Measurements from ENCODE around the gene FMNL3. TPM values are rescaled to one million over a fixed set of nuclear protein-coding genes. Genes with fewer than 3 reads are reported as not detected.

The FMNL3 gene
- total RNA-seq, 1 donor = 24.6 TPM

DNA sequence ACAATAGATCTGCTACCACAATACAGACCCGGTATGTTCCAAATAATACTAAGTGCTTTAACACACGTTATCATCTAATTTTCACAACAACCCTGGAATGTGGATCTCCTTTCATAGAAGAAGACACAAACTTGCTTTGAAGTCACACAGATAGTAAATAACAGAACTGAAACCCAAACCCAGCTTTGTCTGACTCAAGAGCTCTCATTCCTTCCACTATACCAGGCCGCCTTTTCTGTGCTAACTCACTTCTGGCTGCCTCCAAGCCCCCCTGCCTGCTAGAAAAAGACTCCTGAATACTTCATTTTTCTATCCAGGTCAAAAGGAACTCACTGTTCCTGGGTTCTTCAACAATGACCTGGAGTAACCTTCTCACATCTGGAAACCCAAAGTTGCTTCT lies 46.0 kb downstream of the FMNL3 start:
- Histone ChIP-seq H4K20me1 (ENCODE audit: insufficient read depth, low read length) (no peaks in the 10 kb centered on the region), H3K9me3 (ENCODE audit: low read depth, low read length) (no peaks in the 10 kb centered on the region), H3K79me2 (ENCODE audit: insufficient read depth, low read length) (peaks cover 21% of the 10 kb centered on the region), H3K27ac (ENCODE audit: low read depth, low read length) (no peak overlapping the region), H3K4me1 (ENCODE audit: insufficient read depth, low read length) (peaks cover 29% of the 10 kb centered on the region), H3K36me3 (ENCODE audit: insufficient read depth, low read length) (peaks cover 42% of the 10 kb centered on the region), H2AFZ (ENCODE audit: low read length) (no peak overlapping the region), H3K4me3 (ENCODE audit: insufficient read depth, low read length) (no peak overlapping the region), H3K4me2 (ENCODE audit: insufficient read depth, low read length) (no peak overlapping the region), H3K27me3 (ENCODE audit: insufficient read depth, low read length) (no peaks in the 10 kb centered on the region)
- TF ChIP-seq, protein P1, sequence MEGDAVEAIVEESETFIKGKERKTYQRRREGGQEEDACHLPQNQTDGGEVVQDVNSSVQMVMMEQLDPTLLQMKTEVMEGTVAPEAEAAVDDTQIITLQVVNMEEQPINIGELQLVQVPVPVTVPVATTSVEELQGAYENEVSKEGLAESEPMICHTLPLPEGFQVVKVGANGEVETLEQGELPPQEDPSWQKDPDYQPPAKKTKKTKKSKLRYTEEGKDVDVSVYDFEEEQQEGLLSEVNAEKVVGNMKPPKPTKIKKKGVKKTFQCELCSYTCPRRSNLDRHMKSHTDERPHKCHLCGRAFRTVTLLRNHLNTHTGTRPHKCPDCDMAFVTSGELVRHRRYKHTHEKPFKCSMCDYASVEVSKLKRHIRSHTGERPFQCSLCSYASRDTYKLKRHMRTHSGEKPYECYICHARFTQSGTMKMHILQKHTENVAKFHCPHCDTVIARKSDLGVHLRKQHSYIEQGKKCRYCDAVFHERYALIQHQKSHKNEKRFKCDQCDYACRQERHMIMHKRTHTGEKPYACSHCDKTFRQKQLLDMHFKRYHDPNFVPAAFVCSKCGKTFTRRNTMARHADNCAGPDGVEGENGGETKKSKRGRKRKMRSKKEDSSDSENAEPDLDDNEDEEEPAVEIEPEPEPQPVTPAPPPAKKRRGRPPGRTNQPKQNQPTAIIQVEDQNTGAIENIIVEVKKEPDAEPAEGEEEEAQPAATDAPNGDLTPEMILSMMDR (IDR thresholded peaks at IDR 0.05; ENCODE audit: extremely low read depth, low read depth, low read length) = no peak
- DNase-seq (ENCODE audit: insufficient read length, low spot score, missing footprints) = no peak

DNA sequence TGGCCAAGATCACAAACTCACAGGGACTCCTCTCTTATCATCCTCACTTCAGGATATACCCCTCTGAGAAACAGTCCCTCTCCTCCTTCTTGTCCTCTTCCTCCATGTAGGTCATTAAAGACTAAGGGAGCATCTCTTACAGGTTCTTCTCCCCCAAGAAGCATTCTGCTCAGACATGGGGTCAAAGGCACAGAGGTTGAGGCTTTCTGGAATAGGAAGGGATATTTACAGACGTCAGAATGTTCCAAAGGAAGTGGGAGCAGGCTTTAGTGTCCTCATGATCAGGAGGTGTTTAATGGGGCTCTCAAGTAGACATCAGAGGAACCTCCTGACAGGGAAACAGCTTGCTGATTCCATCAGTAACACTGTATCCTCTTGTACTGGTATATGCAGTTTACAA lies 47.5 kb downstream of the FMNL3 start:
- Histone ChIP-seq H4K20me1 (ENCODE audit: insufficient read depth, low read length) (no peaks in the 10 kb centered on the region), H3K4me1 (ENCODE audit: insufficient read depth, low read length) (peaks cover 20% of the 10 kb centered on the region), H3K36me3 (ENCODE audit: insufficient read depth, low read length) (peaks cover 47% of the 10 kb centered on the region), H3K4me3 (ENCODE audit: insufficient read depth, low read length) (no peak overlapping the region), H3K4me2 (ENCODE audit: insufficient read depth, low read length) (no peak overlapping the region), H2AFZ (ENCODE audit: low read length) (no peak overlapping the region), H3K27me3 (ENCODE audit: insufficient read depth, low read length) (no peaks in the 10 kb centered on the region), H3K9me3 (ENCODE audit: low read depth, low read length) (no peaks in the 10 kb centered on the region), H3K27ac (ENCODE audit: low read depth, low read length) (no peak overlapping the region), H3K79me2 (ENCODE audit: insufficient read depth, low read length) (peaks cover 12% of the 10 kb centered on the region)
- TF ChIP-seq, protein P1 (IDR thresholded peaks at IDR 0.05; ENCODE audit: extremely low read depth, low read depth, low read length) = no peak
- DNase-seq (ENCODE audit: insufficient read length, low spot score, missing footprints) = no peak

DNA sequence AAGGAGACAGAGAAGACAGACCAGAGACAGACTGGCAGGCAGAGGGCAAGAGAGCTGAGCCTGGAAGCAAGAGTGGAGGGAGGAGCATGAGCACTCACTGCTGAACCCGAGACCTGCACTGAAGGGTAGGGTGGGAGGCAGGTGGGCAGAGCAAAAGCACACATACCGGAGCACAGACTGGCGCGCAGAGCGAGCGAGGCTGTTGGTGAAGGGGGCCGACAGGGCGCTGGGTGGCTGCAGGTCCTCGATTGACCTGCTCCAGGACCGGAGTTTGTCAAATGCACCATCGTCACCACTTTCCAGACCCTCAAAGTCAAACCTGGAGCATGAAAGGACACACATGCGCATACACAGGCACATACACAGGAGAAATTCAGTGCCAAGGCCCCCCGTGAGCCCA lies 48.9 kb downstream of the FMNL3 start:
- H3K27ac ChIP-seq (ENCODE audit: low read depth, low read length) = no peak overlapping the region
- H3K27me3 ChIP-seq (ENCODE audit: insufficient read depth, low read length) = no peaks in the 10 kb centered on the region
- TF ChIP-seq, protein P1 (IDR thresholded peaks at IDR 0.05; ENCODE audit: extremely low read depth, low read depth, low read length) = no peak
- no peaks in the 10 kb centered on the region for H3K9me3 ChIP-seq (ENCODE audit: low read depth, low read length)
- no peak overlapping the region for H3K4me3 ChIP-seq (ENCODE audit: insufficient read depth, low read length)
- H3K4me1 ChIP-seq (ENCODE audit: insufficient read depth, low read length) = peaks cover 9% of the 10 kb centered on the region
- peaks cover 6% of the 10 kb centered on the region for H3K79me2 ChIP-seq (ENCODE audit: insufficient read depth, low read length)
- H4K20me1 ChIP-seq (ENCODE audit: insufficient read depth, low read length) = no peaks in the 10 kb centered on the region
- H3K4me2 ChIP-seq (ENCODE audit: insufficient read depth, low read length) = no peak overlapping the region
- no peak overlapping the region for H2AFZ ChIP-seq (ENCODE audit: low read length)
- H3K36me3 ChIP-seq (ENCODE audit: insufficient read depth, low read length) = peaks cover 61% of the 10 kb centered on the region
- no peak for DNase-seq (ENCODE audit: insufficient read length, low spot score, missing footprints)

DNA sequence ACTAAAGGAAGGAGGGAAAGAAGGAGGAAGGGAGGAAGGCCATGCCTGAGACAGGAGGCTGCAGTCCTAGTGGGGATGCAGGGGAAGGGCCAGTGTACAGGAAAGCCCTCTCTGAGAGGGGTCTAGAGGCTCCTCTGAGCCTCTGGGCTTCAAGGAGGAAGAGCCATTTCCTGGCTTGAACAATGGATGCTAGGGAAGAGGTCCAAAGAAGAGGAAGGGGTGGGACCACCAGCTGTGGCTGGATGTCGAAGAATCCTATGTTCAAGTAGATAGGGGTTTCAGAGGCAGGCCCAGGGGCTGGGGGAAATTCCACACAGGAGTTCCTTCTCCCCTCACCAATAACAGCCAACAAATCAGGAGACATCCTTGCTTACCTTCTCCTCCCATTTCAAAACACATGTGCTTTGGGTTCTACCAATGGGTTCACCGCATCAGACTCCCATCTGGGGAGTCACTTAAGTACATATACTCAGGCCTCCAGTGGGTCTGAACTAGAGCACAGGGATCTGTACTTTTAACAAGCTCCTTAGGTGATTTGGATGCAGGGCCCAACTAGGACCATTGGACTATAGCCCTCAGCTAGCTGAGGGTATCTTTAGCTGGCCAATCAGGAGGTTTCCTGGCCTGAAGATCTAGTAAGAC lies 51.5 kb downstream of the FMNL3 start:
- TF ChIP-seq, protein P1 (IDR thresholded peaks at IDR 0.05; ENCODE audit: extremely low read depth, low read depth, low read length) = no peak
- Histone ChIP-seq H4K20me1 (ENCODE audit: insufficient read depth, low read length) (no peaks in the 10 kb centered on the region), H3K79me2 (ENCODE audit: insufficient read depth, low read length) (no peaks in the 10 kb centered on the region), H3K27me3 (ENCODE audit: insufficient read depth, low read length) (no peaks in the 10 kb centered on the region), H3K9me3 (ENCODE audit: low read depth, low read length) (no peaks in the 10 kb centered on the region), H3K36me3 (ENCODE audit: insufficient read depth, low read length) (peaks cover 58% of the 10 kb centered on the region), H3K4me3 (ENCODE audit: insufficient read depth, low read length) (no peak overlapping the region), H2AFZ (ENCODE audit: low read length) (no peak overlapping the region), H3K4me1 (ENCODE audit: insufficient read depth, low read length) (no peaks in the 10 kb centered on the region), H3K4me2 (ENCODE audit: insufficient read depth, low read length) (no peak overlapping the region), H3K27ac (ENCODE audit: low read depth, low read length) (no peak overlapping the region)
- no peak for DNase-seq (ENCODE audit: insufficient read length, low spot score, missing footprints)
